ENCODE results near the gene ATXN2L. TPM values are rescaled to one million over a fixed set of nuclear protein-coding genes. Genes with fewer than 3 reads are reported as not detected.

Gene ATXN2L
- total and polyA plus RNA-seq, 2 experiments from 2014 or later = 134 to 192 TPM

DNA sequence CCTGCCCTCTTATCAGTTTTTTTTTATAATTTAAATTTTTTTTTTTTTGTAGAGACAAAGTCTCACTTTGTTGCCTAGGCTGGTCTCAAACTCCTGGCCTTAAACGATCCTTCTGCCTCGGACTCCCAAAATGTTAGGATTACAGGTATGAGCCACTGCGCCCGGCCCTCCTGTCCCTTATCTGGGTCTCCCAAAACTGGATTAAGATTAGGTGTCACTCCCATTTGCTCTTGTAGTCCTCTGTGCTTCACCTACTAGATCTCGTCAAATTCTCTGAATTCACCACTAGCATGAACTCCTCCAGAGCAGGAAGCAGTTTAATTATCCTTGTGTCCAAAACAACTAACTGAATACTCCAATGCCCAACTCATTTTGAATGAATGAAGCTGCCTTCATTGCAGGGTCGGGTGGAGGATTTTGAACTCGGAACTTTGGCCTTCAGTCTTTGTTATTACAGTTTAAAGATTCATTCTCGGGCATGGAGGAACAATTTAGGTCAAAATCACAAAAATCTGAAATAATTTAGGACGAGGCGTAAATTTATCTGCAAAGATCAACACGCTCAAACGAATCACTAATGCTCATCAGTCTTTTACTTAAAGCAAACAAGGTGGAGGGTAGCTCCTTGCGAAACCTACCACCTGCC, 802 bp upstream of the ATXN2L start (continued):
- TF ChIP-seq, protein P1, sequence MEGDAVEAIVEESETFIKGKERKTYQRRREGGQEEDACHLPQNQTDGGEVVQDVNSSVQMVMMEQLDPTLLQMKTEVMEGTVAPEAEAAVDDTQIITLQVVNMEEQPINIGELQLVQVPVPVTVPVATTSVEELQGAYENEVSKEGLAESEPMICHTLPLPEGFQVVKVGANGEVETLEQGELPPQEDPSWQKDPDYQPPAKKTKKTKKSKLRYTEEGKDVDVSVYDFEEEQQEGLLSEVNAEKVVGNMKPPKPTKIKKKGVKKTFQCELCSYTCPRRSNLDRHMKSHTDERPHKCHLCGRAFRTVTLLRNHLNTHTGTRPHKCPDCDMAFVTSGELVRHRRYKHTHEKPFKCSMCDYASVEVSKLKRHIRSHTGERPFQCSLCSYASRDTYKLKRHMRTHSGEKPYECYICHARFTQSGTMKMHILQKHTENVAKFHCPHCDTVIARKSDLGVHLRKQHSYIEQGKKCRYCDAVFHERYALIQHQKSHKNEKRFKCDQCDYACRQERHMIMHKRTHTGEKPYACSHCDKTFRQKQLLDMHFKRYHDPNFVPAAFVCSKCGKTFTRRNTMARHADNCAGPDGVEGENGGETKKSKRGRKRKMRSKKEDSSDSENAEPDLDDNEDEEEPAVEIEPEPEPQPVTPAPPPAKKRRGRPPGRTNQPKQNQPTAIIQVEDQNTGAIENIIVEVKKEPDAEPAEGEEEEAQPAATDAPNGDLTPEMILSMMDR (conservative IDR thresholded peaks at IDR 0.05; ENCODE audit: low read depth in 2 of 2) = no peak
- no peak for TF ChIP-seq POLR2AphosphoS5 (IDR thresholded peaks at IDR 0.05; ENCODE audit: low read depth)
- no peak for TF ChIP-seq STAT1 (IDR thresholded peaks at IDR 0.05; ENCODE audit: unreplicated experiment)

DNA sequence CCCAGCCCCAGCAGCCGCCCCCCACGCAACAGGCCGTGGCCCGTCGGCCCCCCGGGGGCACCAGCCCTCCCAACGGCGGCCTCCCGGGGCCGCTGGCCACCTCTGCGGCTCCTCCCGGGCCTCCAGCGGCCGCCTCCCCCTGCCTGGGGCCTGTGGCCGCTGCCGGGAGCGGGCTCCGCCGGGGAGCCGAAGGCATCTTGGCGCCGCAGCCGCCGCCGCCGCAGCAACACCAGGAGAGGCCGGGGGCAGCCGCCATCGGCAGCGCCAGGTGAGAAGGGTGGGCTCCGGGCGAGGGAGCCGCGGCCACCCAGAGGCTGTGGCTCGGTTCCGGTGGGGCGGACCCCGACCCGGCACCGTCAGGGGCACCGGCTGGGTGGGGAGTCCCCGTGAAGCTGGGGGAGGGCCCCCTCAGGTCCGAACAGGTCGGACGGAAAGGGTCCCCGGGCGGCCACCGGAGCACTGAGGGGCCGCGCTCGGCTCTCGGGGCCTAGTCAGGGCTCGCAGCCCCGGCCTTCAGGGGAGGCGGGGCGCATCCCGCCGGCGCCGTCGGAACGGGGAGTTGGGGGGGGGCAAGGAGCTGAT, 583 bp downstream of the ATXN2L start:
- Mint-ChIP-seq H3K27me3 (ENCODE audit: insufficient read depth, low read depth, poor library complexity) (peaks cover 18% of the 10 kb centered on the region), H3K36me3 (ENCODE audit: low read depth) (peaks cover 56% of the 10 kb centered on the region), H3K9me3 (no peaks in the 10 kb centered on the region), H3K27ac (0 out of 2 replicates have a peak overlapping the region, but pooled peaks have one; percentile 99), H3K4me1 (peaks cover 35% of the 10 kb centered on the region), H3K4me3 (peak overlapping the region; percentile 97; the same call in 2 of the 3 replicates)
- Histone ChIP-seq H3K27me3 (ENCODE audit: insufficient read depth) (no peaks in the 10 kb centered on the region), H3K79me2 (replicated peaks; ENCODE audit: insufficient read depth) (peaks cover 49% of the 10 kb centered on the region), H3K9me2 (ENCODE audit: insufficient read depth) (no peaks in the 10 kb centered on the region), H3F3A (replicated peaks; ENCODE audit: low read depth) (peaks cover 22% of the 10 kb centered on the region), H3K27ac (ENCODE audit: low read depth) (peak overlapping the region; percentile 91), H3K4me3 (peak overlapping the region; percentile 95), H3K4me1 (ENCODE audit: insufficient read depth) (peaks cover 26% of the 10 kb centered on the region), H4K20me1 (replicated peaks; ENCODE audit: insufficient read depth) (peaks cover 30% of the 10 kb centered on the region), H3K36me3 (ENCODE audit: insufficient read depth) (peaks cover 34% of the 10 kb centered on the region), H2AFZ (no peak overlapping the region), H3K4me2 (peak overlapping the region; percentile 95)
- ATAC-seq = peak; percentile 10
- DNase-seq (ENCODE audit: low spot score) = peak; percentile 14
- no peak for TF ChIP-seq ZNF114 (CRISPR knock-in tag; IDR thresholded peaks at IDR 0.05)
- TF ChIP-seq, protein P1 (conservative IDR thresholded peaks at IDR 0.05; ENCODE audit: low read depth in 2 of 2) = no peak
- TF ChIP-seq, protein P2, sequence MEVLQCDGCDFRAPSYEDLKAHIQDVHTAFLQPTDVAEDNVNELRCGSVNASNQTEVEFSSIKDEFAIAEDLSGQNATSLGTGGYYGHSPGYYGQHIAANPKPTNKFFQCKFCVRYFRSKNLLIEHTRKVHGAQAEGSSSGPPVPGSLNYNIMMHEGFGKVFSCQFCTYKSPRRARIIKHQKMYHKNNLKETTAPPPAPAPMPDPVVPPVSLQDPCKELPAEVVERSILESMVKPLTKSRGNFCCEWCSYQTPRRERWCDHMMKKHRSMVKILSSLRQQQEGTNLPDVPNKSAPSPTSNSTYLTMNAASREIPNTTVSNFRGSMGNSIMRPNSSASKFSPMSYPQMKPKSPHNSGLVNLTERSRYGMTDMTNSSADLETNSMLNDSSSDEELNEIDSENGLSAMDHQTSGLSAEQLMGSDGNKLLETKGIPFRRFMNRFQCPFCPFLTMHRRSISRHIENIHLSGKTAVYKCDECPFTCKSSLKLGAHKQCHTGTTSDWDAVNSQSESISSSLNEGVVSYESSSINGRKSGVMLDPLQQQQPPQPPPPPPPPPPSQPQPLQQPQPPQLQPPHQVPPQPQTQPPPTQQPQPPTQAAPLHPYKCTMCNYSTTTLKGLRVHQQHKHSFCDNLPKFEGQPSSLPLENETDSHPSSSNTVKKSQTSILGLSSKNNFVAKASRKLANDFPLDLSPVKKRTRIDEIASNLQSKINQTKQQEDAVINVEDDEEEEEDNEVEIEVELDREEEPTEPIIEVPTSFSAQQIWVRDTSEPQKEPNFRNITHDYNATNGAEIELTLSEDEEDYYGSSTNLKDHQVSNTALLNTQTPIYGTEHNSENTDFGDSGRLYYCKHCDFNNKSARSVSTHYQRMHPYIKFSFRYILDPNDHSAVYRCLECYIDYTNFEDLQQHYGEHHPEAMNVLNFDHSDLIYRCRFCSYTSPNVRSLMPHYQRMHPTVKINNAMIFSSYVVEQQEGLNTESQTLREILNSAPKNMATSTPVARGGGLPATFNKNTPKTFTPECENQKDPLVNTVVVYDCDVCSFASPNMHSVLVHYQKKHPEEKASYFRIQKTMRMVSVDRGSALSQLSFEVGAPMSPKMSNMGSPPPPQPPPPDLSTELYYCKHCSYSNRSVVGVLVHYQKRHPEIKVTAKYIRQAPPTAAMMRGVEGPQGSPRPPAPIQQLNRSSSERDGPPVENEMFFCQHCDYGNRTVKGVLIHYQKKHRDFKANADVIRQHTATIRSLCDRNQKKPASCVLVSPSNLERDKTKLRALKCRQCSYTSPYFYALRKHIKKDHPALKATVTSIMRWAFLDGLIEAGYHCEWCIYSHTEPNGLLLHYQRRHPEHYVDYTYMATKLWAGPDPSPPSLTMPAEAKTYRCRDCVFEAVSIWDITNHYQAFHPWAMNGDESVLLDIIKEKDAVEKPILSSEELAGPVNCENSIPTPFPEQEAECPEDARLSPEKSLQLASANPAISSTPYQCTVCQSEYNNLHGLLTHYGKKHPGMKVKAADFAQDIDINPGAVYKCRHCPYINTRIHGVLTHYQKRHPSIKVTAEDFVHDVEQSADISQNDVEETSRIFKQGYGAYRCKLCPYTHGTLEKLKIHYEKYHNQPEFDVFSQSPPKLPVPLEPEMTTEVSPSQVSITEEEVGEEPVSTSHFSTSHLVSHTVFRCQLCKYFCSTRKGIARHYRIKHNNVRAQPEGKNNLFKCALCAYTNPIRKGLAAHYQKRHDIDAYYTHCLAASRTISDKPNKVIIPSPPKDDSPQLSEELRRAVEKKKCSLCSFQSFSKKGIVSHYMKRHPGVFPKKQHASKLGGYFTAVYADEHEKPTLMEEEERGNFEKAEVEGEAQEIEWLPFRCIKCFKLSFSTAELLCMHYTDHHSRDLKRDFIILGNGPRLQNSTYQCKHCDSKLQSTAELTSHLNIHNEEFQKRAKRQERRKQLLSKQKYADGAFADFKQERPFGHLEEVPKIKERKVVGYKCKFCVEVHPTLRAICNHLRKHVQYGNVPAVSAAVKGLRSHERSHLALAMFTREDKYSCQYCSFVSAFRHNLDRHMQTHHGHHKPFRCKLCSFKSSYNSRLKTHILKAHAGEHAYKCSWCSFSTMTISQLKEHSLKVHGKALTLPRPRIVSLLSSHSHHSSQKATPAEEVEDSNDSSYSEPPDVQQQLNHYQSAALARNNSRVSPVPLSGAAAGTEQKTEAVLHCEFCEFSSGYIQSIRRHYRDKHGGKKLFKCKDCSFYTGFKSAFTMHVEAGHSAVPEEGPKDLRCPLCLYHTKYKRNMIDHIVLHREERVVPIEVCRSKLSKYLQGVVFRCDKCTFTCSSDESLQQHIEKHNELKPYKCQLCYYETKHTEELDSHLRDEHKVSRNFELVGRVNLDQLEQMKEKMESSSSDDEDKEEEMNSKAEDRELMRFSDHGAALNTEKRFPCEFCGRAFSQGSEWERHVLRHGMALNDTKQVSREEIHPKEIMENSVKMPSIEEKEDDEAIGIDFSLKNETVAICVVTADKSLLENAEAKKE (CRISPR knock-in tag; IDR thresholded peaks at IDR 0.05) = no peak
- no peak for TF ChIP-seq CREB1 (CRISPR knock-in tag; IDR thresholded peaks at IDR 0.05; ENCODE audit: low read depth)
- TF ChIP-seq EZH2 (IDR thresholded peaks at IDR 0.05; ENCODE audit: low read depth, unreplicated experiment) = no peak
- TF ChIP-seq POLR2AphosphoS5 (IDR thresholded peaks at IDR 0.05; ENCODE audit: low read depth) = no peak
- TF ChIP-seq, protein P3, sequence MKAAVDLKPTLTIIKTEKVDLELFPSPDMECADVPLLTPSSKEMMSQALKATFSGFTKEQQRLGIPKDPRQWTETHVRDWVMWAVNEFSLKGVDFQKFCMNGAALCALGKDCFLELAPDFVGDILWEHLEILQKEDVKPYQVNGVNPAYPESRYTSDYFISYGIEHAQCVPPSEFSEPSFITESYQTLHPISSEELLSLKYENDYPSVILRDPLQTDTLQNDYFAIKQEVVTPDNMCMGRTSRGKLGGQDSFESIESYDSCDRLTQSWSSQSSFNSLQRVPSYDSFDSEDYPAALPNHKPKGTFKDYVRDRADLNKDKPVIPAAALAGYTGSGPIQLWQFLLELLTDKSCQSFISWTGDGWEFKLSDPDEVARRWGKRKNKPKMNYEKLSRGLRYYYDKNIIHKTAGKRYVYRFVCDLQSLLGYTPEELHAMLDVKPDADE (IDR thresholded peaks at IDR 0.05) = no peak
- TF ChIP-seq JUNB (IDR thresholded peaks at IDR 0.05; ENCODE audit: unreplicated experiment) = no peak
- TF ChIP-seq ZNF331 (CRISPR knock-in tag; IDR thresholded peaks at IDR 0.05; ENCODE audit: low read depth) = no peak

Measured in GM23338 (cell line).